H1 (cell line): ENCODE results near the gene ELFN1. TPM values are rescaled to one million over a fixed set of nuclear protein-coding genes. Genes with fewer than 3 reads are reported as not detected.

Experiments
- CTCF ChIA-PET: fragments of 300-600 bp; sonication (Branson Sonifier 250); formaldehyde crosslinking; loops from one replicate; lab custom pipeline; 2021; ENCODE audit not compliant: partially characterized antibody; lab: Charles Lee
- POLR2A ChIA-PET: fragments of 300-600 bp; sonication (Branson Sonifier 250); formaldehyde crosslinking; loops from one replicate; lab custom pipeline; 2021; ENCODE audit warnings: inconsistent platforms; ENCODE audit not compliant: partially characterized antibody; lab: Charles Lee
- DNase-seq, 2 experiments: peaks; one replicate each; pipeline versions ENCODE4 v3.0.0 to v3.0.0-alpha.2; 2010 to 2022; ENCODE audit warnings: low spot score in 2 of 2, low read depth in 1 of 2, mixed read lengths in 1 of 2
- FAIRE-seq: peaks from 2 replicates; lab custom pipeline; 2011; peaks lifted over from hg19 to GRCh38; lab: Jason Lieb, UNC
- H2AFZ ChIP-seq: 2 replicates; pipeline ENCODE4 v1.8.1; 2012; ENCODE audit warnings: low read length, inconsistent platforms
- H2AK5ac ChIP-seq: 2 replicates; pipeline ENCODE4 v1.6.1; 2013; ENCODE audit warnings: low read depth, low read length
- H2BK120ac ChIP-seq: replicated peaks from 2 replicates; pipeline ENCODE3; 2013; ENCODE audit warnings: low read depth, low read length, inconsistent platforms
- H2BK12ac ChIP-seq: 2 replicates; pipeline ENCODE4 v1.6.1; 2013; ENCODE audit warnings: low read depth, low read length
- H2BK15ac ChIP-seq: 2 replicates; pipeline ENCODE4 v1.6.1; 2013; ENCODE audit warnings: low read length
- H2BK20ac ChIP-seq: 2 replicates; pipeline ENCODE4 v1.6.1; 2013; ENCODE audit warnings: low read length
- H2BK5ac ChIP-seq: 2 replicates; pipeline ENCODE4 v1.6.1; 2013; ENCODE audit warnings: low read depth, low read length
- H3K14ac ChIP-seq: 2 replicates; pipeline ENCODE4 v1.6.1; 2013; ENCODE audit warnings: inconsistent platforms; ENCODE audit not compliant: insufficient read length
- H3K18ac ChIP-seq: 2 replicates; pipeline ENCODE4 v1.6.1; 2013; ENCODE audit warnings: low read length; ENCODE audit errors: extremely low read depth
- H3K23ac ChIP-seq: 2 replicates; pipeline ENCODE4 v1.6.1; 2013; ENCODE audit warnings: inconsistent platforms; ENCODE audit not compliant: insufficient read length
- H3K23me2 ChIP-seq: 2 replicates; pipeline ENCODE4 v1.6.1; 2013; ENCODE audit warnings: low read depth, low read length
- H3K27ac ChIP-seq: 2 replicates; pipeline ENCODE4 v1.6.1; 2011; ENCODE audit warnings: low read depth, low read length, inconsistent platforms
- H3K27me3 ChIP-seq, 4 experiments: replicated peaks in 1 of 4; 1 replicate in 1 of 4; 2 replicates in 3 of 4; pipeline versions ENCODE4 v1.6.1 to v1.8.1; 2011 to 2013; ENCODE audit warnings: low read length in 3 of 4, mild to moderate bottlenecking in 3 of 4, inconsistent platforms in 2 of 4, mixed read lengths in 2 of 4, moderate library complexity in 1 of 4; ENCODE audit not compliant: control insufficient read depth in 3 of 4, insufficient read depth in 3 of 4; ENCODE audit errors: extremely low read depth in 1 of 4
- H3K36me3 ChIP-seq, 4 experiments: 2 replicates each; pipeline versions ENCODE4 v1.6.1 to v1.8.1; 2011 to 2013; ENCODE audit warnings: mild to moderate bottlenecking in 4 of 4, low read length in 3 of 4, moderate library complexity in 2 of 4, control low read depth in 1 of 4, inconsistent platforms in 1 of 4; ENCODE audit not compliant: insufficient read depth in 4 of 4, control insufficient read depth in 2 of 4
- H3K4ac ChIP-seq: replicated peaks from 2 replicates; pipeline ENCODE3; 2013; ENCODE audit warnings: low read length, low read depth, mixed read lengths, inconsistent platforms; ENCODE audit not compliant: insufficient read length
- H3K4me1 ChIP-seq, 4 experiments: replicated peaks in 1 of 4; 1 replicate in 1 of 4; 2 replicates in 3 of 4; pipeline versions ENCODE4 v1.6.1 to v1.8.1; 2011 to 2013; ENCODE audit warnings: low read length in 3 of 4, inconsistent platforms in 2 of 4, mixed read lengths in 1 of 4; ENCODE audit not compliant: insufficient read depth in 4 of 4, control insufficient read depth in 3 of 4
- H3K4me2 ChIP-seq, 2 experiments: 2 replicates each; pipeline versions ENCODE4 v1.6.1 to v1.8.1; 2011 to 2013; ENCODE audit warnings: low read depth in 2 of 2, low read length in 2 of 2, control low read depth in 1 of 2, inconsistent platforms in 1 of 2, mild to moderate bottlenecking in 1 of 2; ENCODE audit not compliant: insufficient read depth in 1 of 2
- H3K4me3 ChIP-seq, 4 experiments: fragments of 200-600, 300-600 bp in 1 of 4; sonication (generic), shearing (Covaris generic), sonication (Bioruptor Twin) in 1 of 4; 2 replicates each; pipeline versions ENCODE4 v1.5.1 to v1.8.1; 2011 to 2016; ENCODE audit warnings: low read length in 4 of 4, low read depth in 3 of 4, control low read depth in 2 of 4, inconsistent platforms in 2 of 4, mild to moderate bottlenecking in 2 of 4, mixed read lengths in 1 of 4, moderate library complexity in 1 of 4; ENCODE audit not compliant: insufficient read depth in 2 of 4; ENCODE audit errors: extremely low read depth in 1 of 4
- H3K56ac ChIP-seq: replicated peaks from 2 replicates; pipeline ENCODE3; 2013; ENCODE audit warnings: low read depth, mild to moderate bottlenecking, mixed read lengths, low read length, inconsistent platforms; ENCODE audit not compliant: insufficient read length
- H3K79me1 ChIP-seq: 2 replicates; pipeline ENCODE4 v1.6.1; 2013; ENCODE audit warnings: low read depth, low read length, control low read depth
- H3K79me2 ChIP-seq, 2 experiments: 2 replicates each; pipeline versions ENCODE4 v1.6.1 to v1.8.1; 2012 to 2013; ENCODE audit warnings: low read length in 2 of 2, mild to moderate bottlenecking in 2 of 2, inconsistent platforms in 1 of 2; ENCODE audit not compliant: insufficient read depth in 2 of 2, control insufficient read depth in 1 of 2
- H3K9ac ChIP-seq, 4 experiments: replicated peaks in 1 of 4; 1 replicate in 1 of 4; 2 replicates in 3 of 4; pipeline versions ENCODE4 v1.6.1 to v1.8.1; 2011 to 2013; ENCODE audit warnings: low read depth in 3 of 4, low read length in 3 of 4, control low read depth in 2 of 4, mild to moderate bottlenecking in 2 of 4, moderate library complexity in 2 of 4, inconsistent platforms in 1 of 4; ENCODE audit errors: extremely low read depth in 1 of 4
- H3K9me3 ChIP-seq, 2 experiments: 2 replicates each; pipeline versions ENCODE4 v1.6.1 to v1.8.1; 2012 to 2013; ENCODE audit warnings: mild to moderate bottlenecking in 2 of 2, moderate library complexity in 2 of 2, control low read depth in 1 of 2, inconsistent platforms in 1 of 2, low read depth in 1 of 2, low read length in 1 of 2, mixed read lengths in 1 of 2; ENCODE audit not compliant: insufficient read depth in 2 of 2
- H4K20me1 ChIP-seq, 2 experiments: replicated peaks in 1 of 2; 2 replicates each; pipeline versions ENCODE3 to v1.8.1; 2011 to 2013; ENCODE audit warnings: inconsistent platforms in 2 of 2, low read length in 2 of 2, mild to moderate bottlenecking in 1 of 2; ENCODE audit not compliant: insufficient read depth in 2 of 2, control insufficient read depth in 1 of 2
- H4K5ac ChIP-seq: 2 replicates; pipeline ENCODE4 v1.6.1; 2013; ENCODE audit warnings: low read length, low read depth, mixed read lengths, inconsistent platforms; ENCODE audit not compliant: insufficient read length
- H4K8ac ChIP-seq: 2 replicates; pipeline ENCODE4 v1.8.0; 2013; ENCODE audit warnings: mild to moderate bottlenecking, moderate library complexity, low read length, inconsistent platforms; ENCODE audit not compliant: insufficient read depth; ENCODE audit errors: extremely low read depth
- H4K91ac ChIP-seq: replicated peaks from 2 replicates; pipeline ENCODE3; 2013; ENCODE audit warnings: low read length, mixed read lengths, inconsistent platforms; ENCODE audit not compliant: insufficient read length
- ASH2L ChIP-seq: fragments of 200-600, 300-600 bp; sonication (generic); IDR thresholded peaks from one replicate; pipeline ENCODE4 v1.7.1; 2017; ENCODE audit warnings: low read length
- GABPA ChIP-seq: IDR thresholded peaks from 2 replicates; pipeline ENCODE4 v1.6.1; 2011; ENCODE audit warnings: mild to moderate bottlenecking, low read length, moderate library complexity, borderline replicate concordance; ENCODE audit not compliant: insufficient read depth
- GTF2F1 ChIP-seq: IDR thresholded peaks from 2 replicates; pipeline ENCODE4 v1.6.1; 2012; ENCODE audit warnings: low read depth, low read length, improper control_type of control experiment, borderline replicate concordance
- JUND ChIP-seq: IDR thresholded peaks from 2 replicates; pipeline ENCODE4 v1.6.1; 2011; ENCODE audit warnings: mild to moderate bottlenecking, improper control_type of control experiment, low read length
- KDM5A ChIP-seq: fragments of 200-600 bp; IDR thresholded peaks from 2 replicates; pipeline ENCODE4 v1.7.1; 2012; ENCODE audit warnings: mild to moderate bottlenecking, low read length, inconsistent platforms, mixed read lengths
- NANOG ChIP-seq: IDR thresholded peaks from 2 replicates; pipeline ENCODE4 v1.6.1; 2011; ENCODE audit warnings: low read length, low read depth, mild to moderate bottlenecking, inconsistent platforms; ENCODE audit not compliant: insufficient read depth, poor library complexity, severe bottlenecking
- PHF8 ChIP-seq: fragments of 200-600 bp; sonication (generic); conservative IDR thresholded peaks from 2 replicates; pipeline ENCODE4 v1.7.1; 2012; ENCODE audit warnings: low read depth, mild to moderate bottlenecking, inconsistent platforms, low read length, moderate library complexity
- POU5F1 ChIP-seq: IDR thresholded peaks from 2 replicates; pipeline ENCODE4 v1.6.1; 2011; ENCODE audit warnings: low read depth, mild to moderate bottlenecking, low read length, moderate library complexity
- RFX5 ChIP-seq: IDR thresholded peaks from 2 replicates; pipeline ENCODE4 v1.6.1; 2011; ENCODE audit warnings: low read depth, low read length, improper control_type of control experiment, borderline replicate concordance
- RXRA ChIP-seq: IDR thresholded peaks from 2 replicates; pipeline ENCODE4 v1.6.1; 2011; ENCODE audit warnings: low read depth, mild to moderate bottlenecking, low read length, moderate library complexity; ENCODE audit not compliant: insufficient read depth
- SIRT6 ChIP-seq: IDR thresholded peaks from one replicate; pipeline ENCODE4 v1.7.1; 2012; ENCODE audit warnings: low read length, inconsistent platforms
- SIX5 ChIP-seq: IDR thresholded peaks from 2 replicates; pipeline ENCODE4 v1.6.1; 2011; ENCODE audit warnings: mild to moderate bottlenecking, low read depth, low read length
- SP4 ChIP-seq: IDR thresholded peaks from 2 replicates; pipeline ENCODE4 v1.6.1; 2012; ENCODE audit warnings: low read length, inconsistent platforms
- SUZ12 ChIP-seq: fragments of 200-600 bp; sonication (generic); IDR thresholded peaks from 2 replicates; pipeline ENCODE4 v1.6.1; 2012; ENCODE audit warnings: mild to moderate bottlenecking, inconsistent platforms, low read length, moderate library complexity, mixed read lengths
- TCF12 ChIP-seq: IDR thresholded peaks from 2 replicates; pipeline ENCODE4 v1.6.1; 2011; ENCODE audit warnings: low read depth, mild to moderate bottlenecking, low read length
- TEAD4 ChIP-seq: IDR thresholded peaks from 2 replicates; pipeline ENCODE4 v1.6.1; 2012; ENCODE audit warnings: low read depth, low read length, inconsistent platforms, mixed read lengths
- WGBS, 2 experiments: shearing (Covaris generic) in 1 of 2; methylation state at CpG; one replicate each; pipeline versions ENCODE4 v1.1.6 to v1.1.7; 2013 to 2015; ENCODE audit warnings: low lambda C conversion rate in 2 of 2, mixed read lengths in 2 of 2, inconsistent platforms in 1 of 2, low coverage in 1 of 2, missing lambda C conversion rate in 1 of 2; ENCODE audit not compliant: insufficient replicate concordance in 2 of 2, insufficient coverage in 1 of 2, insufficient read length in 1 of 2; ENCODE audit errors: extremely low coverage in 1 of 2, missing lambda C conversion rate in 1 of 2; 5-methylcytosine and 5-hydroxymethylcytosine counted together
- polyA plus RNA-seq, 7 experiments: library from polyadenylated mRNA; depleted of rRNA in 3 of 7; stranded (reverse) in 5 of 7; unstranded in 2 of 7; fragments of >200 nt in 5 of 7; fragments of 200-250 nt in 2 of 7; gene quantifications; 1 replicate in 5 of 7; 2 replicates in 1 of 7; 4 replicates in 1 of 7; pipeline versions ENCODE4 v1.2.1 to v1.2.3, GENCODE V29; 2011 to 2013; ENCODE audit warnings: missing spikeins in 2 of 7, mixed read lengths in 2 of 7
- total RNA-seq: library from RNA; stranded (reverse); fragmentation: NEBNext Ultra II Directional; extraction: Animal tissue kit (Norgen Biotek cat#: 25700); gene quantifications from 2 replicates; pipeline ENCODE4 v1.2.1, GENCODE V29; 2021

The ELFN1 gene
- total and polyA plus RNA-seq, 2 of the 8 experiments (the other 6 are each of a cell fraction or from before 2014, with no cell fraction given): 2.0 to 4.5 TPM

- Histone ChIP-seq H3K27me3 (no peaks in the 10 kb centered on the region), H3K14ac (no peak overlapping the region), H2BK15ac (no peak overlapping the region), H3K4me2 (no peak overlapping the region; a peak in 1 of 4 replicates), H3K23me2 (no peaks in the 10 kb centered on the region), H3K4me3 (no peak overlapping the region), H3K9ac (no peak overlapping the region), H2AFZ (no peak overlapping the region), H3K23ac (no peak overlapping the region), H4K5ac (no peak overlapping the region), H3K36me3 (no peaks in the 10 kb centered on the region), H2BK5ac (no peak overlapping the region), H3K9me3 (no peaks in the 10 kb centered on the region; a peak in 1 of 4 replicates), H3K79me2 (no peaks in the 10 kb centered on the region), H2BK20ac (no peak overlapping the region), H3K56ac (no peak overlapping the region), H4K91ac (no peak overlapping the region), H3K79me1 (peaks cover 2% of the 10 kb centered on the region; the same call in 1 of the 2 replicates), H3K18ac (no peak overlapping the region), H2BK12ac (no peak overlapping the region), H4K20me1 (no peaks in the 10 kb centered on the region), H2BK120ac (no peak overlapping the region), H3K4ac (no peak overlapping the region), H2AK5ac (no peak overlapping the region), H3K4me1 (peaks cover 0 to 29% (median 19%) of the 10 kb centered on the region in 4 experiments; a peak in 6 of 7 replicates), H3K27ac (no peak overlapping the region), H4K8ac (no peak overlapping the region; the same call in 1 of the 2 replicates)
- 87% methylated on average over 7 of the region's 7 CpGs; no CpG with 5 or more reads in 1 of the 2 experiments for WGBS, 2 experiments
- FAIRE-seq (no peak), DNase-seq (no peak)
- POLR2A ChIA-PET: no interaction called here
- CTCF ChIA-PET: interaction anchor here (0.6 to 2.1 kb wide), 2 partner anchors 11 to 1200 kb away, joined by 3 to 12 read pairs; partner anchors contain the start of gene PDGFA
- TF ChIP-seq RXRA: no peak
- no peak for TF ChIP-seq PHF8
- no peak for TF ChIP-seq SP4
- TF ChIP-seq JUND: no peak
- TF ChIP-seq SIX5: no peak
- no peak for TF ChIP-seq RFX5
- TF ChIP-seq GABPA: no peak
- TF ChIP-seq NANOG: no peak
- no peak for TF ChIP-seq SIRT6
- TF ChIP-seq ASH2L: no peak
- no peak for TF ChIP-seq GTF2F1
- TF ChIP-seq KDM5A: no peak
- no peak for TF ChIP-seq TCF12
- TF ChIP-seq TEAD4: no peak
- no peak for TF ChIP-seq POU5F1
- no peak for TF ChIP-seq SUZ12
Measured at GRCh38 chr7:1719913-1720312, 49.8 kb downstream of the ELFN1 start.
